Neural cell (in vitro differentiated cells): ENCODE measurements around the gene TMEM119. TPM values are rescaled to one million over a fixed set of nuclear protein-coding genes. Genes with fewer than 3 reads are reported as not detected.

Experiments
- H2AFZ ChIP-seq: fragments of 200-600, 300-800 bp; sonication (generic), shearing (Covaris generic); 2 replicates; pipeline ENCODE4 v1.6.0; 2014; ENCODE audit warnings: low read depth, mild to moderate bottlenecking, antibody characterized with exemption, low read length, moderate library complexity
- H3F3A ChIP-seq: fragments of 200-600 bp; shearing (Covaris generic); 2 replicates; pipeline ENCODE4 v1.6.1; 2016; ENCODE audit warnings: mild to moderate bottlenecking, moderate library complexity, mixed read lengths, antibody characterized with exemption, low read length; ENCODE audit not compliant: insufficient read depth, poor library complexity, severe bottlenecking
- H3K27ac ChIP-seq: fragments of 200-600, 300-800 bp; sonication (generic), shearing (Covaris generic); 2 replicates; pipeline ENCODE4 v1.5.1; 2014; ENCODE audit warnings: mild to moderate bottlenecking, low read length, moderate library complexity
- H3K27me3 ChIP-seq: fragments of 300-800, 200-600 bp; sonication (generic), shearing (Covaris generic); 2 replicates; pipeline ENCODE4 v1.6.0; 2014; ENCODE audit warnings: mild to moderate bottlenecking, low read depth, low read length, moderate library complexity; ENCODE audit not compliant: insufficient read depth
- H3K36me3 ChIP-seq: fragments of 300-800, 200-600 bp; sonication (generic), shearing (Covaris generic); 2 replicates; pipeline ENCODE4 v1.5.1; 2014; ENCODE audit warnings: mild to moderate bottlenecking, antibody characterized with exemption, low read length, moderate library complexity; ENCODE audit not compliant: insufficient read depth
- H3K4me2 ChIP-seq: fragments of 300-800, 200-600 bp; sonication (generic), shearing (Covaris generic); 2 replicates; pipeline ENCODE4 v1.6.0; 2014; ENCODE audit warnings: mild to moderate bottlenecking, low read length
- H3K4me3 ChIP-seq: fragments of 300-800, 200-600 bp; sonication (generic), shearing (Covaris generic); 2 replicates; pipeline ENCODE4 v1.5.1; 2014; ENCODE audit warnings: mild to moderate bottlenecking, low read length, moderate library complexity
- H3K79me2 ChIP-seq: fragments of 200-600 bp; shearing (Covaris generic); replicated peaks from 2 replicates; pipeline ENCODE4 v1.6.0; 2014; ENCODE audit warnings: mild to moderate bottlenecking, low read length, moderate library complexity; ENCODE audit not compliant: insufficient read depth
- H3K9ac ChIP-seq: fragments of 300-800, 200-600 bp; sonication (generic), shearing (Covaris generic); 2 replicates; pipeline ENCODE4 v1.6.1; 2016; ENCODE audit warnings: mild to moderate bottlenecking, low read length, mixed read lengths
- H3K9me2 ChIP-seq: fragments of 200-600 bp; shearing (Covaris generic); 2 replicates; pipeline ENCODE4 v1.6.1; 2016; ENCODE audit warnings: mild to moderate bottlenecking, low read length, mixed read lengths; ENCODE audit not compliant: insufficient read depth
- H3K9me3 ChIP-seq: fragments of 200-600, 300-800 bp; sonication (generic), shearing (Covaris generic); 2 replicates; pipeline ENCODE4 v1.6.1; 2016; ENCODE audit warnings: mild to moderate bottlenecking, mixed run types, low read length, moderate library complexity, mixed read lengths
- H4K20me1 ChIP-seq: fragments of 200-600 bp; shearing (Covaris generic); 2 replicates; pipeline ENCODE4 v1.6.1; 2016; ENCODE audit warnings: mild to moderate bottlenecking, mixed run types; ENCODE audit not compliant: insufficient read depth
- CTCF ChIP-seq: fragments of 450-650 bp; IDR thresholded peaks from 2 replicates; pipeline ENCODE4 v1.5.1; 2014; ENCODE audit warnings: antibody characterized with exemption, mild to moderate bottlenecking, moderate library complexity; ENCODE audit not compliant: poor library complexity, severe bottlenecking
- EP300 ChIP-seq: fragments of 450-650 bp; conservative IDR thresholded peaks from 2 replicates; pipeline ENCODE4 v1.6.1; 2014; ENCODE audit warnings: antibody characterized with exemption, mild to moderate bottlenecking, moderate library complexity; ENCODE audit not compliant: poor library complexity, severe bottlenecking
- EZH2 ChIP-seq: fragments of 200-600, 300-800 bp; shearing (Covaris generic), sonication (generic); IDR thresholded peaks from 2 replicates; pipeline ENCODE4 v1.6.1; 2014; ENCODE audit warnings: antibody characterized with exemption, low read length, borderline replicate concordance, mild to moderate bottlenecking; ENCODE audit not compliant: insufficient read depth, poor library complexity, severe bottlenecking
- MXI1 ChIP-seq: fragments of 450-650 bp; conservative IDR thresholded peaks from 2 replicates; pipeline ENCODE4 v1.6.1; 2014; ENCODE audit warnings: antibody characterized with exemption, mild to moderate bottlenecking; ENCODE audit not compliant: poor library complexity, severe bottlenecking
- POLR2AphosphoS5 ChIP-seq: IDR thresholded peaks from 2 replicates; pipeline ENCODE4 v1.6.1; 2012
- RAD21 ChIP-seq: fragments of 450-650 bp; conservative IDR thresholded peaks from 2 replicates; pipeline ENCODE4 v1.6.1; 2014; ENCODE audit warnings: antibody characterized with exemption, mild to moderate bottlenecking, moderate library complexity
- REST ChIP-seq: IDR thresholded peaks from 2 replicates; pipeline ENCODE4 v1.6.1; 2012; ENCODE audit warnings: borderline replicate concordance
- SMC3 ChIP-seq: fragments of 450-650 bp; conservative IDR thresholded peaks from 2 replicates; pipeline ENCODE4 v1.6.1; 2014; ENCODE audit warnings: antibody characterized with exemption, mild to moderate bottlenecking, moderate library complexity; ENCODE audit not compliant: poor library complexity
- TAF1 ChIP-seq: IDR thresholded peaks from 2 replicates; pipeline ENCODE4 v1.6.1; 2012; ENCODE audit warnings: low read depth
- polyA plus RNA-seq: library from polyadenylated mRNA; depleted of rRNA; stranded (reverse); fragments of >200 nt; gene quantifications from 2 replicates; pipeline ENCODE4 v1.2.3, GENCODE V29; 2014

Gene TMEM119
- polyA plus RNA-seq, 1 donor from 2014 or later = not detected

- no peak overlapping the region for H3K9ac ChIP-seq
- no peak overlapping the region for H3K4me2 ChIP-seq
- H4K20me1 ChIP-seq = no peaks in the 10 kb centered on the region
- H3K9me3 ChIP-seq = no peaks in the 10 kb centered on the region
- H3F3A ChIP-seq = no peaks in the 10 kb centered on the region
- no peaks in the 10 kb centered on the region for H3K9me2 ChIP-seq
- no peaks in the 10 kb centered on the region for H3K27me3 ChIP-seq
- no peak for TF ChIP-seq EZH2
- no peak for TF ChIP-seq TAF1
- no peak for TF ChIP-seq RAD21
- no peak for TF ChIP-seq REST
- no peak for TF ChIP-seq MXI1
- no peak for TF ChIP-seq CTCF
- TF ChIP-seq EP300 = no peak
- no peak for TF ChIP-seq SMC3
- no peak for TF ChIP-seq POLR2AphosphoS5
- H3K27ac ChIP-seq = no peak overlapping the region
- H2AFZ ChIP-seq = no peak overlapping the region
- no peak overlapping the region for H3K4me3 ChIP-seq
- no peaks in the 10 kb centered on the region for H3K36me3 ChIP-seq
- H3K79me2 ChIP-seq = no peaks in the 10 kb centered on the region
Observed at GRCh38 chr12:108594960-108595710, 2.7 kb downstream of the TMEM119 start.

DNA sequence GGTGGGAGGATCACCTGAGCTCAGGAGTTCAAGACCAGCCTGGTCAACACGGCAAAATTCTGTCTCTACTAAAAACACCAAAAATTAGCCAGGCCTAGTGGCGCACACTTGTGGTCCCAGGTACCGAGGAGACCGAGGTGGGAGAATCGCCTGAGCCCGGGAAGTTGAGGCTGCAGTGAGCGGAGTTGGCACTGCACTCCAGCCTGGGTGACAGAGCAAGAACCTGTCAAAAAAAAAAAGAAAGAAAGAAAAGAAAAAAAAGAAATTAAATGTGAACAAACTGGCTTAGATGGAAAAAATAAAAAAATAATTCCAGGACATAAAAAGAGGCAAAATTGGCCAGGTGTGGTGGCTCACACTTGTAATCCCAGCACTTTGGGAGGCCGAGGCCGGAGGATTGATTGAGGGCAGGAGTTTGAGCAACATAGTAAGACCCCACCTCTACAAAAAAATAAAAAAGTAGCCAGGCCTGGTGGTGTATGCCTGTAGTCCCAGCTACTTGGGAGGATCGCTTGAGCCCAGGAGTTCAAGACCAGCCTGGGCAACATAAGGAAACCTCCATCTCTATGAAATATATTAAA, 3.5 kb downstream of the TMEM119 start:
- no peaks in the 10 kb centered on the region for H3K36me3 ChIP-seq
- TF ChIP-seq TAF1 (no peak), CTCF (no peak), POLR2AphosphoS5 (no peak), EP300 (no peak), MXI1 (no peak), EZH2 (no peak), REST (no peak), SMC3 (no peak), RAD21 (no peak)
- H3K9me2 ChIP-seq = no peaks in the 10 kb centered on the region
- no peaks in the 10 kb centered on the region for H3K9me3 ChIP-seq
- no peaks in the 10 kb centered on the region for H3K27me3 ChIP-seq
- H4K20me1 ChIP-seq = no peaks in the 10 kb centered on the region
- no peaks in the 10 kb centered on the region for H3K79me2 ChIP-seq
- H3K27ac ChIP-seq = no peak overlapping the region
- no peak overlapping the region for H3K9ac ChIP-seq
- no peak overlapping the region for H3K4me2 ChIP-seq
- H3K4me3 ChIP-seq = no peak overlapping the region
- H3F3A ChIP-seq = no peaks in the 10 kb centered on the region
- H2AFZ ChIP-seq = no peak overlapping the region
